HepG2 (cell line): ENCODE measurements around the gene CASKIN2. TPM values are rescaled to one million over a fixed set of nuclear protein-coding genes. Genes with fewer than 3 reads are reported as not detected.

ENCODE experiments used
- ASH2L ChIP-seq: fragments of 300-600, 200-600 bp; sonication (generic); IDR thresholded peaks from 2 replicates; pipeline ENCODE4 v1.7.0; 2017; ENCODE audit warnings: low read depth, mild to moderate bottlenecking, moderate library complexity, mixed read lengths, low read length; ENCODE audit not compliant: insufficient read length
- BRF2 ChIP-seq: sonication (generic); formaldehyde crosslinking; IDR thresholded peaks from 2 replicates; pipeline ENCODE4 v1.8.1; 2022; ENCODE audit warnings: mild to moderate bottlenecking, missing genetic modification reagents
- CEBPG ChIP-seq: IDR thresholded peaks from 2 replicates; pipeline ENCODE4 v1.6.1; 2016
- CREBL2 ChIP-seq: sonication (generic); formaldehyde crosslinking; IDR thresholded peaks from 2 replicates; pipeline ENCODE4 v1.8.1; 2023; ENCODE audit warnings: missing genetic modification reagents, mild to moderate bottlenecking, borderline replicate concordance
- FOSL1 ChIP-seq: sonication (generic); formaldehyde crosslinking; IDR thresholded peaks from 2 replicates; pipeline ENCODE4 v1.9.0; 2021; ENCODE audit warnings: missing genetic modification reagents, borderline replicate concordance
- HIVEP1 ChIP-seq: sonication (generic); formaldehyde crosslinking; IDR thresholded peaks from 2 replicates; pipeline ENCODE4 v1.4.0; 2020; ENCODE audit warnings: mild to moderate bottlenecking, missing genetic modification reagents
- HNRNPLL ChIP-seq: fragments of 200-400 bp; formaldehyde crosslinking; IDR thresholded peaks from 2 replicates; pipeline ENCODE4 v1.6.1; 2017; ENCODE audit warnings: mild to moderate bottlenecking, low read depth, low read length; ENCODE audit not compliant: poor library complexity, severe bottlenecking
- HNRNPUL1 ChIP-seq: fragments of 200-400 bp; formaldehyde crosslinking; IDR thresholded peaks from 2 replicates; pipeline ENCODE4 v1.6.1; 2017; ENCODE audit warnings: low read depth, mild to moderate bottlenecking, low read length, moderate library complexity
- HOXA5 ChIP-seq: sonication (generic); formaldehyde crosslinking; IDR thresholded peaks from 2 replicates; pipeline ENCODE4 v1.4.0; 2020; ENCODE audit warnings: missing genetic modification reagents
- KAT7 ChIP-seq: IDR thresholded peaks from 2 replicates; pipeline ENCODE4 v1.6.1; 2018; ENCODE audit warnings: borderline replicate concordance, missing compliant biosample characterization
- KLF16 ChIP-seq, 2 experiments: sonication (generic) in 1 of 2; formaldehyde crosslinking in 1 of 2; IDR thresholded peaks; 2 replicates each; pipeline versions ENCODE4 v1.6.1 to v1.8.0; 2016 to 2023; ENCODE audit warnings: missing genetic modification reagents in 2 of 2, missing compliant biosample characterization in 1 of 2
- MEIS1 ChIP-seq: sonication (generic); formaldehyde crosslinking; IDR thresholded peaks from 2 replicates; pipeline ENCODE4 v1.9.0; 2021; ENCODE audit warnings: mild to moderate bottlenecking, missing genetic modification reagents, moderate library complexity, borderline replicate concordance
- RNF219 ChIP-seq: sonication (generic); formaldehyde crosslinking; IDR thresholded peaks from 2 replicates; pipeline ENCODE4 v1.5.0; 2020; ENCODE audit warnings: mild to moderate bottlenecking, missing genetic modification reagents
- SMAD9 ChIP-seq: sonication (generic); formaldehyde crosslinking; IDR thresholded peaks from 2 replicates; pipeline ENCODE4 v1.5.1; 2020; ENCODE audit warnings: mild to moderate bottlenecking, missing genetic modification reagents
- SRSF9 ChIP-seq: fragments of 200-400 bp; formaldehyde crosslinking; IDR thresholded peaks from 2 replicates; pipeline ENCODE4 v1.6.1; 2018; ENCODE audit warnings: borderline replicate concordance, mild to moderate bottlenecking, low read depth, low read length; ENCODE audit not compliant: insufficient read depth, poor library complexity, severe bottlenecking
- TCF7 ChIP-seq: sonication (generic); IDR thresholded peaks from 2 replicates; pipeline ENCODE4 v1.6.1; 2016; ENCODE audit warnings: antibody characterized with exemption, low read depth
- YEATS4 ChIP-seq: sonication (generic); formaldehyde crosslinking; IDR thresholded peaks from 2 replicates; pipeline ENCODE4 v1.4.0; 2020; ENCODE audit warnings: missing genetic modification reagents, borderline replicate concordance
- ZMYM3 ChIP-seq: sonication (generic); formaldehyde crosslinking; IDR thresholded peaks from 2 replicates; pipeline ENCODE4 v1.5.1; 2020; ENCODE audit warnings: mild to moderate bottlenecking, missing genetic modification reagents
- ZNF10 ChIP-seq: sonication (generic); formaldehyde crosslinking; IDR thresholded peaks from 2 replicates; pipeline ENCODE4 v1.4.0; 2020; ENCODE audit warnings: mild to moderate bottlenecking, low read depth, missing genetic modification reagents, borderline replicate concordance
- ZNF350 ChIP-seq: sonication (generic); formaldehyde crosslinking; IDR thresholded peaks from 2 replicates; pipeline ENCODE4 v1.4.0; 2020; ENCODE audit warnings: mild to moderate bottlenecking, low read depth, missing genetic modification reagents, borderline replicate concordance
- ZNF468 ChIP-seq: sonication (generic); formaldehyde crosslinking; IDR thresholded peaks from 2 replicates; pipeline ENCODE4 v1.8.0; 2022; ENCODE audit warnings: mild to moderate bottlenecking, moderate library complexity, missing genetic modification reagents
- ZNF570 ChIP-seq: sonication (generic); formaldehyde crosslinking; IDR thresholded peaks from 2 replicates; pipeline ENCODE4 v1.4.0; 2020; ENCODE audit warnings: mild to moderate bottlenecking, missing genetic modification reagents, borderline replicate concordance
- ZNF670 ChIP-seq: sonication (generic); formaldehyde crosslinking; IDR thresholded peaks from 2 replicates; pipeline ENCODE4 v1.8.0; 2022; ENCODE audit warnings: mild to moderate bottlenecking, missing genetic modification reagents, borderline replicate concordance
- ZNF703 ChIP-seq: sonication (generic); formaldehyde crosslinking; IDR thresholded peaks from 2 replicates; pipeline ENCODE4 v1.5.1; 2020; ENCODE audit warnings: missing genetic modification reagents, mild to moderate bottlenecking, moderate library complexity, borderline replicate concordance
- ZSCAN22 ChIP-seq: sonication (generic); formaldehyde crosslinking; IDR thresholded peaks from 2 replicates; pipeline ENCODE4 v1.4.0; 2020; ENCODE audit warnings: mild to moderate bottlenecking, missing genetic modification reagents
- ZSCAN25 ChIP-seq: sonication (generic); formaldehyde crosslinking; IDR thresholded peaks from 2 replicates; pipeline ENCODE4 v1.8.0; 2022; ENCODE audit warnings: mild to moderate bottlenecking, missing genetic modification reagents
- polyA plus RNA-seq, 8 experiments: library from polyadenylated mRNA; depleted of rRNA in 3 of 8; stranded (reverse) in 7 of 8; unstranded in 1 of 8; fragments of >200 nt; fragmentation: Illumina TruSeq in 4 of 8; extraction: Trizol in 4 of 8; gene quantifications; 2 replicates each; pipeline versions ENCODE4 v1.2.1 to v1.2.3, GENCODE V29; 2011 to 2016; ENCODE audit warnings: low read depth in 4 of 8, missing spikeins in 1 of 8, mixed read lengths in 1 of 8; ENCODE audit not compliant: insufficient read depth in 1 of 8
- total RNA-seq, 5 experiments: library from RNA; depleted of rRNA; stranded (reverse); fragments of >200 nt; fragmentation: Illumina TruSeq; extraction: Trizol; gene quantifications; 2 replicates each; pipeline ENCODE4 v1.2.3, GENCODE V29; 2016; ENCODE audit warnings: low read depth in 1 of 5

The CASKIN2 gene
- total and polyA plus RNA-seq, 2 of the 13 experiments (the other 11 are each of a cell fraction or from before 2014, with no cell fraction given) = 5.2 to 7.8 TPM

- TF ChIP-seq ASH2L = peak; percentile 88
- TF ChIP-seq RNF219 (CRISPR knock-in tag) = 0 out of 2 replicates have a peak, but pooled peaks have one; percentile 52
- peak; percentile 48; the same call in 1 of the 2 replicates for TF ChIP-seq FOSL1
- TF ChIP-seq HIVEP1 (CRISPR knock-in tag) = peak; percentile 65; the same call in 1 of the 2 replicates
- TF ChIP-seq TCF7 = no peak
- peak; percentile 90 for TF ChIP-seq BRF2 (CRISPR knock-in tag)
- no peak for TF ChIP-seq ZNF703 (CRISPR knock-in tag)
- TF ChIP-seq MEIS1 (CRISPR knock-in tag) = peak; percentile 67; the same call in 1 of the 2 replicates
- TF ChIP-seq HNRNPLL = peak; percentile 41
- TF ChIP-seq CREBL2 (CRISPR knock-in tag) = no peak; the same call in 1 of the 2 replicates
- TF ChIP-seq HNRNPUL1 = no peak; the same call in 1 of the 2 replicates
- TF ChIP-seq ZNF10 (CRISPR knock-in tag) = no peak
- peak; percentile 61 for TF ChIP-seq CEBPG (CRISPR knock-in tag)
- TF ChIP-seq ZNF570 (CRISPR knock-in tag) = no peak
- peak; percentile 39; the same call in 1 of the 2 replicates for TF ChIP-seq ZNF468 (CRISPR knock-in tag)
- TF ChIP-seq KLF16 (CRISPR knock-in tag; IDR thresholded peaks at IDR 0.05) = peak in 1 of 2 experiments; percentile 95; a peak in 2 of 4 replicates
- 0 out of 2 replicates have a peak, but pooled peaks have one; percentile 75 for TF ChIP-seq HOXA5 (CRISPR knock-in tag)
- no peak for TF ChIP-seq SRSF9
- peak; percentile 38; the same call in 1 of the 2 replicates for TF ChIP-seq ZNF670 (CRISPR knock-in tag)
- peak; percentile 16; the same call in 1 of the 2 replicates for TF ChIP-seq SMAD9 (CRISPR knock-in tag)
- TF ChIP-seq ZSCAN22 (CRISPR knock-in tag) = no peak; the same call in 1 of the 2 replicates
- peak; percentile 75 for TF ChIP-seq ZMYM3 (CRISPR knock-in tag)
- TF ChIP-seq YEATS4 (CRISPR knock-in tag) = peak; percentile 76
- peak; percentile 50 for TF ChIP-seq KAT7 (CRISPR knock-in tag)
- peak; percentile 98 for TF ChIP-seq ZNF350
- TF ChIP-seq ZSCAN25 (CRISPR knock-in tag) = peak; percentile 100
Measured at GRCh38 chr17:75557075-75557851, 41.9 kb upstream of the CASKIN2 start (continued).
